Ovary (tissue), 3 donors: ENCODE results near the gene XPA.

Experiments used
- CTCF ChIP-seq, 3 donors: fragments of 450-650 bp in 2 of 3; fragments of 200-600 bp in 1 of 3; IDR thresholded peaks; one replicate each; pipeline versions ENCODE4 v1.5.1 to v1.8.0; 2016 to 2022; ENCODE audit warnings: antibody characterized with exemption in 3 of 3, mild to moderate bottlenecking in 1 of 3
- EP300 ChIP-seq: sonication (generic); formaldehyde crosslinking; IDR thresholded peaks from one replicate; pipeline ENCODE4 v1.6.1; 2017; ENCODE audit warnings: antibody characterized with exemption
- POLR2A ChIP-seq: fragments of 450-650 bp; IDR thresholded peaks from one replicate; pipeline ENCODE4 v1.6.1; 2017; ENCODE audit warnings: antibody characterized with exemption, mild to moderate bottlenecking, moderate library complexity
- donor health status: DM: no; HTN: no; CAD: no.

- TF ChIP-seq CTCF (IDR thresholded peaks at IDR 0.05): no peak
- TF ChIP-seq POLR2A: no peak
- no peak for TF ChIP-seq EP300
These were observed 45.5 kb downstream of the XPA start for GRCh38 chr9:97651646-97652045.
